Panc1 (cell line): ENCODE measurements around the gene RHEBL1.

Experiments
- POLR2AphosphoS5 ChIP-seq: IDR thresholded peaks from 2 replicates; pipeline ENCODE4 v1.6.1; 2012; ENCODE audit warnings: mild to moderate bottlenecking, low read depth, low read length, moderate library complexity
- SIN3A ChIP-seq: IDR thresholded peaks from 2 replicates; pipeline ENCODE4 v1.6.1; 2012; ENCODE audit warnings: low read depth, mild to moderate bottlenecking, low read length, moderate library complexity, borderline replicate concordance; ENCODE audit not compliant: insufficient read depth
- TF ChIP-seq, protein P1 (sequence below): fragments of 450-650 bp; IDR thresholded peaks from 2 replicates; pipeline ENCODE4 v1.5.1; 2017; ENCODE audit warnings: mild to moderate bottlenecking
- TF ChIP-seq, protein P2 (sequence below), 2 experiments: IDR thresholded peaks; 2 replicates each; pipeline ENCODE4 v1.6.1; 2011 to 2012; ENCODE audit warnings: low read depth in 2 of 2, control low read depth in 1 of 2, low read length in 1 of 2, mild to moderate bottlenecking in 1 of 2, moderate library complexity in 1 of 2; ENCODE audit not compliant: insufficient read depth in 1 of 2

DNA sequence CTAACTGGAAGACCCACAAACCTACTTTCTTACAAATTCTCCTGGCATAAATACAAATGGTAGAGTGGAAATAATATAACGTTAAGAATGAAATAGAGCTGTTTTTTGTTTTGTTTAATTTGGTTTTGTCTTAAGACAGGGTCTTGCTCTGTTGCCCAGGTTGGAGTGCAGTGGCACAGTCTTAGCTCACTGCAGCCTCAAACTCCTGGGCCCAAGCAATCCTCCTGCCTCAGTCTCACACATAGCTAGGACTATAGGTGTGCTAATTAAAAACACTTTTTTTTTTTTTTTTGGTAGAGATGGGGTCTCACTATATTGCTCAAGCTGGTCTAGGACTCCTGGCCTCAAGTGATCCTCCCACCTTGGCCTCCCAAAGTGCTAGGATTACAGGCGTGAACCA lies 28.9 kb upstream of the RHEBL1 start:
- TF ChIP-seq, protein P1, sequence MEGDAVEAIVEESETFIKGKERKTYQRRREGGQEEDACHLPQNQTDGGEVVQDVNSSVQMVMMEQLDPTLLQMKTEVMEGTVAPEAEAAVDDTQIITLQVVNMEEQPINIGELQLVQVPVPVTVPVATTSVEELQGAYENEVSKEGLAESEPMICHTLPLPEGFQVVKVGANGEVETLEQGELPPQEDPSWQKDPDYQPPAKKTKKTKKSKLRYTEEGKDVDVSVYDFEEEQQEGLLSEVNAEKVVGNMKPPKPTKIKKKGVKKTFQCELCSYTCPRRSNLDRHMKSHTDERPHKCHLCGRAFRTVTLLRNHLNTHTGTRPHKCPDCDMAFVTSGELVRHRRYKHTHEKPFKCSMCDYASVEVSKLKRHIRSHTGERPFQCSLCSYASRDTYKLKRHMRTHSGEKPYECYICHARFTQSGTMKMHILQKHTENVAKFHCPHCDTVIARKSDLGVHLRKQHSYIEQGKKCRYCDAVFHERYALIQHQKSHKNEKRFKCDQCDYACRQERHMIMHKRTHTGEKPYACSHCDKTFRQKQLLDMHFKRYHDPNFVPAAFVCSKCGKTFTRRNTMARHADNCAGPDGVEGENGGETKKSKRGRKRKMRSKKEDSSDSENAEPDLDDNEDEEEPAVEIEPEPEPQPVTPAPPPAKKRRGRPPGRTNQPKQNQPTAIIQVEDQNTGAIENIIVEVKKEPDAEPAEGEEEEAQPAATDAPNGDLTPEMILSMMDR: no peak
- no peak for TF ChIP-seq POLR2AphosphoS5
- TF ChIP-seq SIN3A: no peak
- TF ChIP-seq, protein P2, sequence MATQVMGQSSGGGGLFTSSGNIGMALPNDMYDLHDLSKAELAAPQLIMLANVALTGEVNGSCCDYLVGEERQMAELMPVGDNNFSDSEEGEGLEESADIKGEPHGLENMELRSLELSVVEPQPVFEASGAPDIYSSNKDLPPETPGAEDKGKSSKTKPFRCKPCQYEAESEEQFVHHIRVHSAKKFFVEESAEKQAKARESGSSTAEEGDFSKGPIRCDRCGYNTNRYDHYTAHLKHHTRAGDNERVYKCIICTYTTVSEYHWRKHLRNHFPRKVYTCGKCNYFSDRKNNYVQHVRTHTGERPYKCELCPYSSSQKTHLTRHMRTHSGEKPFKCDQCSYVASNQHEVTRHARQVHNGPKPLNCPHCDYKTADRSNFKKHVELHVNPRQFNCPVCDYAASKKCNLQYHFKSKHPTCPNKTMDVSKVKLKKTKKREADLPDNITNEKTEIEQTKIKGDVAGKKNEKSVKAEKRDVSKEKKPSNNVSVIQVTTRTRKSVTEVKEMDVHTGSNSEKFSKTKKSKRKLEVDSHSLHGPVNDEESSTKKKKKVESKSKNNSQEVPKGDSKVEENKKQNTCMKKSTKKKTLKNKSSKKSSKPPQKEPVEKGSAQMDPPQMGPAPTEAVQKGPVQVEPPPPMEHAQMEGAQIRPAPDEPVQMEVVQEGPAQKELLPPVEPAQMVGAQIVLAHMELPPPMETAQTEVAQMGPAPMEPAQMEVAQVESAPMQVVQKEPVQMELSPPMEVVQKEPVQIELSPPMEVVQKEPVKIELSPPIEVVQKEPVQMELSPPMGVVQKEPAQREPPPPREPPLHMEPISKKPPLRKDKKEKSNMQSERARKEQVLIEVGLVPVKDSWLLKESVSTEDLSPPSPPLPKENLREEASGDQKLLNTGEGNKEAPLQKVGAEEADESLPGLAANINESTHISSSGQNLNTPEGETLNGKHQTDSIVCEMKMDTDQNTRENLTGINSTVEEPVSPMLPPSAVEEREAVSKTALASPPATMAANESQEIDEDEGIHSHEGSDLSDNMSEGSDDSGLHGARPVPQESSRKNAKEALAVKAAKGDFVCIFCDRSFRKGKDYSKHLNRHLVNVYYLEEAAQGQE (IDR thresholded peaks at IDR 0.05; ENCODE audit: insufficient read depth in 1 of 2, low read depth in 2 of 2, low read length in 1 of 2): no peak
